ENCODE data around the gene RBP2.

GRCh38 chr3:139468399-139468798 is 7.9 kb downstream of the RBP2 start:
- TF ChIP-seq POLR2A (IDR thresholded peaks at IDR 0.05): no peak
- TF ChIP-seq CTCF (IDR thresholded peaks at IDR 0.05): no peak
- no peak for TF ChIP-seq EP300 (IDR thresholded peaks at IDR 0.05; ENCODE audit: low read depth)
- TF ChIP-seq POLR2AphosphoS5 (IDR thresholded peaks at IDR 0.05): no peak
